Mononuclear cell (primary cell): ENCODE data around the gene LRP1B. TPM values are rescaled to one million over a fixed set of nuclear protein-coding genes. Genes with fewer than 3 reads are reported as not detected.
"Not testable (repeated sequence)": the region's sequence is repeated elsewhere in the genome, so short reads cannot be mapped to it uniquely, and the experiment has no call there.

Source experiments
- H3K27me3 ChIP-seq: 2 replicates; pipeline ENCODE4 v1.6.0; 2011; ENCODE audit warnings: low read length, control low read depth; ENCODE audit not compliant: insufficient read depth
- H3K4me1 ChIP-seq: 2 replicates; pipeline ENCODE4 v1.5.1; 2011; ENCODE audit warnings: mild to moderate bottlenecking, low read length, control low read depth; ENCODE audit not compliant: insufficient read depth
- H3K4me3 ChIP-seq: 2 replicates; pipeline ENCODE4 v1.5.1; 2011; ENCODE audit warnings: mild to moderate bottlenecking, low read length, moderate library complexity
- H3K9me3 ChIP-seq: 2 replicates; pipeline ENCODE4 v1.5.1; 2011; ENCODE audit warnings: low read depth, mild to moderate bottlenecking, control low read depth, low read length
- total RNA-seq: library from RNA; depleted of rRNA; stranded (reverse); fragments of >200 nt; gene quantifications from one replicate; pipeline ENCODE4 v1.2.3, GENCODE V29; 2012

LRP1B gene
- total RNA-seq, 1 donor, result under 0.01 TPM

DNA sequence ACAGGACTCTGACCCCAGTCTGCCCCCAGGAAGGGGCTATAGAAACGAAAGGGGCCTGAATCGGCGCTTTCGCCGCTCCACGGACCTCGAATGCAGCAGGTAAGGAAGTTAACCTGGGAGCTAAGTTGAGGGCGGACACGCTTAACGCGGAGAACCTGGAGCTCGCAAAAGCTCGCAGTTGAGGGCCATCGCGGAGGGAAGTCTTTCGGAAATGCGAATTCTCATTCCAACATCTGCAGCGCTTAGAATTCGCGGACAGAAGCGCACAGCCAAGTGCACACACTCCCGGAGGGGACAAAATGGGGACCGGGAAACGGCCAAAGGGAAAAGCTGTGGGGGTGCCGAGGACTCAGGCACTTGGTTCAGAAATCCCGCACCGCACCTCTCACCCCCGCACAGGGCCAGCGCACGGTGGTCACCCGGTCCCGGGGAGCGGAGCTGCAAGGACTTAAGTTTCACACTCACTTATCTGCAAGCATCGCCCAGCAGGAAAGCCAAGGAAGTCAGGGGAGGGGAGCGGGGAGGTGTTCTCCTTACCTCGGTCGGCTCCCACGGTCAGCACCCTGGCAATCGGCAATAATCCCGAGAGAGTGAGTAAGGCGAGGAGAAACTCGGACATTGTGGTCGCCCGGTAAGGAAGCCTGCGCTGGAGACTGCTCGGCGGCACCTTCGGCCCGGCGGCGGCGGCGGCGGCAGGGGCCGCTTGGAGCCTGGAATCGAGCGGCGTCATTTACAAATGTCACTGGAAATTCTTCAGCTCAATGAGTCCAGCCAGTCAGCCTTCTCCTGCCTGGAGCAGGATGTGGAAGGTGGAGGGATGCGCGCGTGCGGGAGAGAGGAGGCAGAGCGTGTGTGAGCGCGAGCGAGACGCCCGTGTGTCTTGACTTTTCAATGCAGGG lies 456 bp downstream of the LRP1B start:
- Histone ChIP-seq H3K4me3 (no peak overlapping the region), H3K4me1 (no peaks in the 10 kb centered on the region), H3K27me3 (peaks cover 42% of the 10 kb centered on the region), H3K9me3 (no peaks in the 10 kb centered on the region)

DNA sequence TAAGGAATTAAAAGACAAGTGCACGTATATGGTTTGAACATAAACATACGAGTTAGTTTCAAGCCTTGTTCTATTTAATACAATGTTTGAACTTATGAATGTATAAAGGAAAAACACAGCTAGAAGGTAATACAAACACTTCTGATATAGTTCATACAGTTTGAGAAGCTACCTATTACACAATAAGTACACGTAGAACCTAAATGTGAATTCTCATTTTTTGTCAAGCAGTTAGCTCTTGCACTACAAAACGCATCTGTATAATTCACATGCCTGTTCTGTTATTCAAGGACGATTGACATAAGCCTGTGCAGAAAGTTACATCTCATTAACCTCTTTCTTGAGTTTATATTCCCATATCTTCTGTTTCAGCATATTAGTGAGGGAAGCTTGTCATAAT lies 2.7 kb downstream of the LRP1B start:
- no peaks in the 10 kb centered on the region for H3K9me3 ChIP-seq
- no peak overlapping the region for H3K4me3 ChIP-seq
- no peaks in the 10 kb centered on the region for H3K4me1 ChIP-seq
- H3K27me3 ChIP-seq, result peaks cover 42% of the 10 kb centered on the region

DNA sequence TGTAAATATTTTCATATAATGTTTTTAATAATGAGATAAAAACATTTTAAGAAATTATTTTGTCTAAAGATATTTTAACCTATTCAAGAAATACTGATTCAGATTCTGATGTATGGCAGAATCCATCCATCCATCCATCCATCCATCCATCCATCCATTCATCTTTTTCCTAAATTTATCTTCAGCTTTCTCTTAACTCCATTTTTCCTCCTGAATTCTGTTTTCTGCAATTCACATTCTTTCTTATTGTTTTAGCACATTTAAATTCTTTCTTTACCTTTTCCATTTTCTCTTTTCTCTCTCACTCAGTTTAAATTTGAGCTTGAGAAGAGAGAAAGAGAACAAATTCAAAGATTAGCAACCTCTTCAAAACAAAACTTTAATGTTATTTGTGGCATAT lies 3.6 kb downstream of the LRP1B start:
- Histone ChIP-seq H3K27me3 (peaks cover 38% of the 10 kb centered on the region), H3K4me1 (no peaks in the 10 kb centered on the region), H3K4me3 (no peak overlapping the region), H3K9me3 (no peaks in the 10 kb centered on the region)

- Histone ChIP-seq H3K4me1 (no peaks in the 10 kb centered on the region), H3K9me3 (no peaks in the 10 kb centered on the region), H3K27me3 (peaks cover 13% of the 10 kb centered on the region), H3K4me3 (no peak overlapping the region)
These were observed 6.1 kb downstream of the LRP1B start for GRCh38 chr2:142124706-142125105.

DNA sequence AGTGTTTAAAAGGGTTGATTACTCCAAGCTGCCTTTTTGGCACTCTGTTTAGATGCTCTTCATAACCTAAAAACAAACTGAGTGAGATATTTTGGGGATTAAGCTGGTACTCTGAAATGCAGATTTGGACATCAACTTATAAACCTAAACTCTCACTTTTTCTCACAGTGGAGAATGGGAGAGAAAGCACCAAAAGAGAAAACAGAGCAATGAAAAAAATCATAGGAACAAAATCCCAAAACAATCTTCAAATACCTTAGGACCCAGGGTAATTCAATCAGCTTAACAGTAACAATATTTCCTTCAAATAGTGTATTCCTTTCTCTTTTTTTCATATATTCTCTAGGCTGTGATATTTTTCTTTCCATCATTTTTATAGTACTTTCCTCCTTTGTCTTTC lies 11.5 kb downstream of the LRP1B start:
- Histone ChIP-seq H3K4me1 (no peaks in the 10 kb centered on the region), H3K9me3 (no peaks in the 10 kb centered on the region)

DNA sequence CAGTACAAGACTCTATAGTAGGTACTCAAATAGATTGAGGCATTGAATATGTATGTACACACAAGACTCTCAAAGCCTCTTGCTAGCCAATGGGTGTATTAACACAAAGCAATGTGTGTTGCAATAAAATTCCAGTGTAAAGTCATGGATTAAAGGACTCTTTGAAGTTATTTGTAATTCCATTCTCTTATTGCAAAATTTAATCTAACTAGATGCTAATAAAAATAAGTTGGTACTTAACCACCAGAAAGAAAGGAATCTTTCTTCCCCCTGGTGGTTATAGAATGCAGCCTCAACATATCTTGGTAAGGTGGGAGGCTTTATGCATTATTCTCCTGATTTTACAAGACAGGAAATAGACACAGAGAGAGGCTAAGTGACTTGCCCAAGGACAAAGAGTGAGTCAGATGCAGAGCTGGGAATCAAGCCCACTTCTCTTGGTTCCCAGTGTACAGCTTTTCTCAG lies 18.0 kb downstream of the LRP1B start:
- Histone ChIP-seq H3K27me3 (no peaks in the 10 kb centered on the region), H3K4me3 (no peak overlapping the region), H3K9me3 (no peaks in the 10 kb centered on the region), H3K4me1 (no peaks in the 10 kb centered on the region)

More for the DNA sequence above, 11.5 kb downstream of the LRP1B start:
- H3K27me3 ChIP-seq, result no peaks in the 10 kb centered on the region
- H3K4me3 ChIP-seq, result no peak overlapping the region

DNA sequence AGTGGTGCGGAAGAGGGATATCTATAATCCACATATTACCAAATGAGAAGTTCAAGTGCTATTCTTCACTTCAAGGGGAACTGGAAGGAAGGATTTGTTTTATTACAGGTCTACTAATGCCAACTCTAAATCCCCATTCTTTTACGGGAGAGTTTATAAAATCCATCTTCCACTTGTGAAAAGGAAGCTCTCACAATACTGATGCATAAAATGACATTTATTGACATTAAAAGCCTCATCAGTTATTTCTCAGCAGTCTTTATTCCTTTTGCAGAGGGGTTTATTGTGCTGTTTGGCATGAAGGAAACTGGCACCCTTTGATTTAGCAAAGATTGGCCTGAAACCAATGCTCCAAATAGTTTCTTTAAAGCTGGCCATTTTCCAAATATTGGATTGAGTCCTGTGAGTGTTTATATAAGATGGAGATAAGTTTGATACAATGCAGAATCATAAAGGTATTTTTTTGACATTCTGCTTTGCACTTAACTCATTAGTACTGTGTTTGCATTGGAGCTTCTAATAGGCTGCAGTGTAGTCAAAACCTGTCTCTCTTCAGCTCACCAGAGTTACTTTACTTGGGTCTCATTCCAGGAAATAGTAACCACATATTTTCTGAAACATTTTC lies 26.6 kb downstream of the LRP1B start:
- Histone ChIP-seq H3K9me3 (no peaks in the 10 kb centered on the region), H3K4me3 (no peak overlapping the region), H3K27me3 (no peaks in the 10 kb centered on the region), H3K4me1 (no peaks in the 10 kb centered on the region)

DNA sequence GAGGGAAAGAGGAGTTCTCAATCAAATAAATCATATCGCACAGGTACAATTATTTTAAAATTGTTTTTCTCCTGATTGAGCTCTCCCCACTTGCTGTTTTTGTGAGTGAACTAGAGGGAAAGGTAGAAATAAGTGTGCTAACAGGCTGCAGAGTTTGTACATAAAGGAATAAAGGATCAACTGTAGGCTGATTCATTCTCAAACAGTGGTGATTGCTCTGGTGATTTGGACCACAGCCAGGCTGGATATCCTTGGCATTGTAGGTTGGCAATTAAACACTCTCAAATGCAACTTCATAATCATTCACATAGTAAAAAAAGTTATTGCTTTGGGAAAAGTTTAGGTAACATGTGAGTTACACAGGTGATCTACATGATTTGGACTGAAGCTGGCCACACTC lies 29.8 kb downstream of the LRP1B start:
- no peak overlapping the region for H3K4me3 ChIP-seq
- no peaks in the 10 kb centered on the region for H3K9me3 ChIP-seq
- no peaks in the 10 kb centered on the region for H3K4me1 ChIP-seq
- no peaks in the 10 kb centered on the region for H3K27me3 ChIP-seq

DNA sequence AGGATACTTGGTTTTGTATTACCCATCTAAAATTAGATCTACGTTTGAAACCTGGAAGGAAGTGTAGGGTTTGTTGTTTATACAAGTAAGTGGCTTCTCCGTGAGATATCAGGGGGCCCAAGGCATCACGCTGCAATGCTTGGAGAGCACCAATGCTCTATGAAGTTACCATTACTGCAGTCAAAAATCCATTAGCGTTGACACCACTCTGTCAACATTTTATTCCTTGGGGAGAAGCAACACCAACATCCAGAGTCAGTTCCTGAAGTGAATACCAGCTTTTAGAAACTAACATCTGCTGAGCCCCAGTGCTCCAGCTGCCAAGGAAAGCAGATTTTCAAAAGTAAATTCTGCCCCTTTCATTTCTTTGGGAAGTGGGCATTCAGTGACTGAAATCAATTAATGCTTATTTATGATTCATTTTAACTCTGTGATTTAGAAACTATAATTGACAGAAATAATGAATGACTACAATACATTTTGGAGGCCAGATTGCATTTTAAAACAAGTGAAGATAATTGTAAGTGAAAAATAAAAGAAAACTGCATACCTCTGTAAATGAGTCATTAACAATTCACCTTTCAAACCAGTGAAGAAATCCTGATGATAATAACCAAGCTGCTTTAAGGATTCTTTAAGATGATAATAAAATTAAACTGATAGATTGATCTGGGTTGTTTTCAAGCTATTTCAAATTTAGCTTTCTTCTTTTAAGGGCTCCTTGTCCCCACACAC lies 30.5 kb downstream of the LRP1B start:
- Histone ChIP-seq H3K4me3 (no peak overlapping the region), H3K27me3 (no peaks in the 10 kb centered on the region), H3K9me3 (no peaks in the 10 kb centered on the region), H3K4me1 (no peaks in the 10 kb centered on the region)

DNA sequence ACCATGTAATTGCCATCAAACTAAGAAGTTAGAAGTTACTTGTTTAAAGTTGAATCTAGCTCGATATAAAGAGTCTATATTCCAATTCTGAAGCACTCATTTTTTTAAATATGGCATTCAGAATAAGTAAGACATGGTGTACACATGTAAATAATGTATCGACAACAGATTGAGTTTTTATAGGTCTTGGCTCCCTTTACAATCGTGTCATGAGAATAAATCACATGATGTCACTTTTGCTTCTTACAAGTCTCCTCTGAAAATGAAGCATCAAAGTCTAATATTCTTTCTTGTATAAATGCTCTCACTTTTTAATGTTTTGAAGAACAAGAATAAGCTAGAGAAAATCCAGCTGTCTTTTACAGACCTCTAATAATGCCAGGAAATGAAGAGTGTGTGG lies 33.1 kb downstream of the LRP1B start:
- Histone ChIP-seq H3K9me3 (no peaks in the 10 kb centered on the region), H3K27me3 (no peaks in the 10 kb centered on the region), H3K4me3 (no peak overlapping the region)

DNA sequence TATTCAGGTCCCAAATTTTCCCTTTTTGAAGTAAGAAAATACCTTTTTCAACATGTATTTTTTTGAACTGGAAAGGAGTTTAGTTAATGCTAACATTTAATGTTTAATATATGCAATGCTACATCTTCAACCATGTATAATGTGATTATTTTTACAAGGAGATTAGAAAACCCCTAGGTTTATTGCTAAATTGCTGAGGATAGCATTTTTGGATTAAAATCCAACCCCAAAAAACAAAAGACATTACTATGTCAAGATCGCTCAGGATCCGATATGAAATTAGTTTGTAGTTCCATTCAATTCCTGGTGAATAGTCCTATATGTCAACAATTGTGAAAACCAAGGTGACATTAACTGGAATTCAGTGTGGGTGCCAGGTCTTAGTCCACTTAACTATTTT lies 35.2 kb downstream of the LRP1B start:
- Histone ChIP-seq H3K9me3 (no peaks in the 10 kb centered on the region), H3K4me3 (no peak overlapping the region), H3K4me1 (no peaks in the 10 kb centered on the region), H3K27me3 (no peaks in the 10 kb centered on the region)

More for the DNA sequence above, 33.1 kb downstream of the LRP1B start:
- no peaks in the 10 kb centered on the region for H3K4me1 ChIP-seq

DNA sequence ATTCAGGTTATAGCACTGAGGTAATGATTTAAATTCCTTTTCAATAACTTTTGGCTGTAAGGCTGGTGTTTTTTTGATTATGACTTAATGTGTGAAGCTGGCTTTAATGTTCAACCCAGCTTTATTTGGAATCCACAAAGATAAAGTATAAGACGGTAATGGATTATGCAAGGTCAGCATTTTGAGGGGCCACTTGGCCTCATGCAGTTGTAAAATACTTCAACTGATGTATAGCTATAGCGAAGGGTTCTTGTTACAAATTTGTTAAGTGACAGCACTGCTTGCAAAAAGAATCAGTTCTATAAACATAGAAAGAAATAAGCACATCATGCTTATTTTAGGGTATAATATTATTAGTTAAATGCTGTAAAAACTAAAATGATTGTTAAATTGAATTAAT lies 36.6 kb downstream of the LRP1B start:
- Histone ChIP-seq H3K9me3 (no peaks in the 10 kb centered on the region), H3K4me3 (no peak overlapping the region), H3K4me1 (no peaks in the 10 kb centered on the region), H3K27me3 (no peaks in the 10 kb centered on the region)

DNA sequence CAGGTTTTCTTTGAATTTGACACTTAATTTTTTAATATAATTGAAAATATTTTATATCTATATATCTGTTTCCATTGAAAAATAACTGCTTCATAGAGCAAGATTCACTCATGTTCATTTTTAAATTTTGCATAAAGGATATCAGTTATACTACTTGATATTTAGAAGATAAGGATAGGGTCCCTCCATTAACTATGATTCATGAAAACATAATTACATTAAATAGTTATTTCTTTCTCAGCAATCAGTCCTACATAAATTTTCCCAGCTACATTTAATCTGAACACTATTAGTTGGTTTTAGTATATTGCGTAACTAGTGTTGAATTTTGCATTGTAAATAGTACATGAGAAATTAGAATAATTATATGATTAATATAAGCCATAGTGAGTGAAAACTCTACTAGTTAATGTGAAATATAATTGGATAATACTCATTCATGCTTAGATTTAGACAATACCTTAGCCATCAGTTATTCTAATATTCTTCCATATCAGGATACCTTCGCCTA lies 42.7 kb downstream of the LRP1B start:
- Histone ChIP-seq H3K4me3 (no peak overlapping the region), H3K27me3 (no peaks in the 10 kb centered on the region)

DNA sequence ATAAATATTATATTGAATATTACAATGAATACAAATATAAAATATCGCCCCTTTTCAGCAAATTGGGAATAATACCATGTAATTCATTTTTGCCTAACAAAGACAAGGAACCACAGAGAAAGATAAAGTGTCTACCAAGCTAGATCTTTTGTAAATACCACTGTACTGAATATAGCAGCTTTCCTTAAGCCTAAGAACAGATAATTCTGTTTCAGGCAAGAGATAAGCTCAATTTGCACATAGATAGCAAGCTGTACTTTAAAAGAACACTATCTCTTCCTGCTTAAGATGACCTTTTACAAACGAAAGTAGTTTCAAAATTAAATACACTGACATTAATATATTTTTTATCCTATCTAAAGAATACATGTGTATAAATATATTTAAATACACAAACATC lies 43.2 kb downstream of the LRP1B start:
- not testable (repeated sequence) for H3K27me3 ChIP-seq, H3K9me3 ChIP-seq, H3K4me3 ChIP-seq, H3K4me1 ChIP-seq

More for the DNA sequence above, 42.7 kb downstream of the LRP1B start:
- Histone ChIP-seq H3K4me1 (no peaks in the 10 kb centered on the region), H3K9me3 (no peaks in the 10 kb centered on the region)

DNA sequence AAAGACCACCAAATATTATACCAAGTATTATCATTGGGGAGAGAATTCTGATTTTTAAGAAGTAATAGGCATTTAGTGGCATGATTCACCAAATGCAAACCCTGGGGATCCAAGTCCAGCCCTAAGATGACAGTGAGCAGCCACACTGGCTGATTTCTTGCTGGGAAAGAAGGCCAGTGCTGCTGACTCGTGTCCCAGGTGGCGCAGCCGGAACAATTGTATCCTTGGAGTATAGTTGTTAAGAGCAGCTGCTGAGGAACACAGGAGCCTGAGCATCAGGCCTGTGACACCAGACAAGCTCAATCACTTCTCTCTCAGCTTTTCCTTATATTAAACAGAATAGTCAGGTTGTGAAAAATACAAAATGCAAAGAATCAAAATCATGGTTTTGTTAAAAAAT lies 48.4 kb downstream of the LRP1B start:
- no peaks in the 10 kb centered on the region for H3K9me3 ChIP-seq
- H3K4me3 ChIP-seq, result no peak overlapping the region
- no peaks in the 10 kb centered on the region for H3K27me3 ChIP-seq
- H3K4me1 ChIP-seq, result no peaks in the 10 kb centered on the region
